Hematopoietic multipotent progenitor cell treated with erythropoietin and hydrocortisone succinate and interleukin-3 and kit ligand, for 17 days (in vitro differentiated cells): Measurements from ENCODE around the gene RAB31.

ENCODE experiments used
- DNase-seq: peaks from one replicate; pipeline ENCODE4 v3.0.0-alpha.2; 2015; ENCODE audit warnings: low spot score

The RAB31 gene

GRCh38 chr18:9791991-9792390 lies 83.9 kb downstream of the RAB31 start:
- DNase-seq = no peak

GRCh38 chr18:9792565-9793245 lies 84.6 kb downstream of the RAB31 start:
- DNase-seq = peak; percentile 72

- no peak for DNase-seq
Measured at GRCh38 chr18:9796011-9796410, 87.9 kb downstream of the RAB31 start.

GRCh38 chr18:9796935-9797549 lies 88.9 kb downstream of the RAB31 start:
- no peak for DNase-seq

- peak; percentile 80 for DNase-seq
Measured at GRCh38 chr18:9802175-9803062, 94.3 kb downstream of the RAB31 start.

- peak; percentile 90 for DNase-seq
Measured at GRCh38 chr18:9803063-9803697, 95.1 kb downstream of the RAB31 start.

DNA sequence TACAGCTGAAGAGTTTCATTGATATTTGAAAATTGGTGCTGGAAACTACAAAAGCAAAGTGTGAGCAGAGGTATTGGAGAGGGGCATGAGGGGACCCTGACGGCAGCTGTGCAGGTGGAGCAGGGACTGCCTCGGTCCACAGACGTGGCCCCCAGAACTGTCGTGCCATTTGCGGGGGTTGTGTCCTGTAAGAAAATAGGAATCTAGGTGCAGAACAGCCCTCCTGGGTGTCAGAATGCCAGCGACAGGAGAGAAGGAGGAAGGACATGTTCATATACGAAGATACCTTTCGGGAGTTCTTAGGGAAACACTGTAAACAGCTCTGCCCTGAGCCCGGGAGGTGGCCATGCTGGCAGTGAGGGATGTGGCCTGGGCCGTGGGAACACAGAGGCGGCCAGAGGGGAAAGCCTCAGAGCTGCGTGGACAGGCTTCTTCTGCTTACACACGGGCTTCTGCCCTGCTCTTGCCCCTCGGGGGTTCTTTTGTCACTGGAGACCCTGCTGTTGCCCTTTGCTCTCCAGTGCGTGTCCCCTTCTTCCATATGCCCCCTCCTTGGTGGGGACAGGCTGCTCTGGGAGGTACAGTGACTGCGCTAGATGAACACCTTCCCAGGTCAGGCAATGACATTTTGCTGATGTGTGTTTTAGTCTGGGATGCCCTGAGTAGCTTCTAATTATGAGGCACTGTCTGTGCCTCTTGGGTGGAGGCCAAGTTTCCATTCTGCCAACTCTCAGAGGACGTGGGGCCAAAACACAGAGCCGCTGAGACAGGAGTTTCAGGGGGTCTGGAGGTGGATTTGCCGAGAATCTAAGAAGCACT lies 95.8 kb downstream of the RAB31 start:
- DNase-seq = peak; percentile 91

GRCh38 chr18:9804517-9805104 lies 96.5 kb downstream of the RAB31 start:
- DNase-seq = no peak

GRCh38 chr18:9806905-9807304 lies 98.8 kb downstream of the RAB31 start:
- DNase-seq = no peak

- no peak for DNase-seq
Measured at GRCh38 chr18:9808295-9809241, 100.5 kb downstream of the RAB31 start.

GRCh38 chr18:9809697-9810096 lies 101.6 kb downstream of the RAB31 start:
- DNase-seq = no peak

GRCh38 chr18:9810299-9810698 lies 102.2 kb downstream of the RAB31 start:
- DNase-seq = no peak

GRCh38 chr18:9810994-9811705 lies 103.0 kb downstream of the RAB31 start:
- DNase-seq = no peak

DNA sequence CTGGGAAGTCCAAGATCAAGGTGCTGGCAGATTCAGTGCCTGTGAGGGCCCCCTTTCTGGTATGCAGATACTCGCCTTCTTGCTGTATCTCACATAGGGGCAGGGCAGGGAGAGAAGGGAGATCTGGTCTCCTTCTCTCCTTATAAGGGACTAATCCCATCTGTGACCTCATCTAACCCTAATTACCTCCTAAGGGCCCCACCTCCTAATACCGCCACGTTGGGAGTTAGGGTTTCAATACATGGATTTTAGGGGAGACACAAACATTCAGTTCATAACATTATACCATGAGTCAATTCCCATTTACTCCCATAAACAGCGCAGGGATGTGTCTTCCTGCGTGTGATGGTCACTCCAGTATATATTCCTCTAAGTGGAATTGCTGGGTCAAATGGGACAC lies 103.9 kb downstream of the RAB31 start:
- DNase-seq = no peak

GRCh38 chr18:9814431-9814830 lies 106.3 kb downstream of the RAB31 start:
- no peak for DNase-seq

GRCh38 chr18:9817286-9817685 lies 109.2 kb downstream of the RAB31 start:
- DNase-seq = no peak

DNA sequence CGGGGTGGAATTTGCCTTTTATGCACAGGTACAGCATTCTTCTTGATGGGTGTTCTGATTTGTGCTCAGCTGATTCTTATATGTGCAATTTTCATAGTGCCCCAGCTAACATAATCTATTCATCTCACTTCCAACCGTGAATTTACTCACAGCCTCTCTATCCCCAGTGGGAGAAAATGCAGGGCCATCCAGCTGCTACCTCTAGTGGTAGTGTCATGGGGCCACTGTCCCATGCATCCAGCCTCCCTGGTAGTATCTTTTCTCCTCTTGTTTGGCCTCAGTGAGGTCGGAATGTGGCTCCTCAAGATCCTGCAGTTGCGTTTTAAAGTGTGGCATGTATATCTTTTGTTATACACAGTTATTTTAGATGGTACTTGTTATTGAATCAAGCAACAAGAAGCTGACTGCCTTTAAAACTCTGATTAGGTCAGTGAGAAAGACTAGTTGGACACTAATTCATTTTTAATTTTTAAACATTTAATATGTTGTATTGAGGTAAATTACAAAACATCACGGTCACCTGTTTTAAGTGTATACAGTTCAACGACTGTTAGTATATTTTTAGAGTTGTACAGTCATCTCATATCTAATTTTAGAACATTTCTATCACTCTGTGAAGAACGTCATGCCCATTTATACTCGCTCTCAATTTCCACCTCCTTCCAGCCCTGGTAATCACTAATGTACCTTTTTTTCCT lies 109.8 kb downstream of the RAB31 start:
- DNase-seq = no peak

- no peak for DNase-seq
Measured at GRCh38 chr18:9818423-9818734, 110.3 kb downstream of the RAB31 start.

GRCh38 chr18:9820127-9820526 lies 112.0 kb downstream of the RAB31 start:
- no peak for DNase-seq
